NCI-H345 treated with DMSO at 0.1 percent for 48 hours (cell line): ENCODE measurements around the gene EEF2.

Experiments used
- DNase-seq: peaks from one replicate; lab custom pipeline; 2025; ENCODE audit not compliant: unreplicated experiment; lab: John Stamatoyannopoulos, UW

Gene EEF2

DNA sequence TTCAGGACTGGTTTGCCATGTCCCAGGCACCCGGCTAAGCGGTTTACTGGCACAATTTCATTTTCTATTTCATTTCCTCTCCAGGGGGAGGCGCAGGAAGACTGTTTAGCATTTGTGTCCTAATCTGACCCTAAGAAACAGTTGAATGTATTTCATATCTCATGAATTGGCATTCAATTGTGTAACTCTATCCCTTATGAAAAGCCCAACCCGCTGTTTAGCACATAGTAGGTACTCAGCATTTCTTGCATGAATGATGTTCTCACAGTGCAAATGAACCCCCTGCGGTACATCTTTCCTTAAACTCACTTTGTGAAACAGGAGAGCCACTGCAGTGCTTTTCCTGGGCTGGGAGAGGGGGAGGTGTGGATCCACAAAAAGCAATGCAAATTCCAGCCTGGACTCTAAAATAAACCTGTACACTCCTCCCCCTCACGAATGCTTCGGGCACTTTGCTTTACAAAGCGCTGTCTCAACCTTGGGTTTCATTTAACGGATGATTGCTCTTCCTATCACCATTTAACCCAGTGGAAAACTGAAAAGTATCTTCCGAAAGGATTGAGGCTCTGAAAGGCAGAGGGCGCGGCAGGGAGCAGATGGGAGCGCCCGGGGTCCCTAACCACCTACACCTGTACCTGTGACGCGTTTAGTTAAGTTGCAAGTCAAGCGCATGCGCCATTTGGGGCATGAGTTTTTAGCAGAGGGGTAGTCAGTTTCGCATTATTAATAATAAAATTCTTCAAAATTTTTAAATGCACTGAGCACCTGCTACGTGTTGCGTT, 1.2 kb upstream of the EEF2 start:
- DNase-seq: peak; percentile 96

DNA sequence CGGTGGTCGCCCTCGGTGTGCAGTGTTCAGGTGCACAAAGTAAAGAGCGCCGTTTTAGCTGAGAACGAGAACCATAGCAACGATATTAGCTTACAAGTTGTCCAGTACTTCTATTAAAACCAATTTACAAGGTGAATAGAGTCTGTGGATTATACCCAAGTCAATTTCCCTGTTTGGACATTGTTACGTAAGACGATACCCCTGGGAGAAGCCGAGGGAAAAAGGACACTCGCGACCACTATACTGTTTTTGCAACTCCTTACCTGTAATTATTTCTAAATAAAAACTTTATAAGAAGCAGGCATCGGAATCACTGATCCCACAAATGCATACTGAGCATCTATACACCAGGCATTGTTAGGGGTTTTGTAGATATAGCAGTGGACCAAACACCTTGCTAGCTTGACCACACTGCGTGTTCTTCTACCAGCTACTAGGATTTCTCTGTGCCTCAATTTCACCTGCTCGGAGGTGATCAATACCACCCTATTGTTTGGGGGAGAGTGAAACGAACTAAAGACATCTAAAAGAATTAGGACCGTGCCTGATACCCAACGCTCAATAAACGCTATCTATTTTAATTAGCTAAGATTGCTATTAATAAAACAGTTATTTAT, 488 bp upstream of the EEF2 start:
- DNase-seq: peak; percentile 72

DNA sequence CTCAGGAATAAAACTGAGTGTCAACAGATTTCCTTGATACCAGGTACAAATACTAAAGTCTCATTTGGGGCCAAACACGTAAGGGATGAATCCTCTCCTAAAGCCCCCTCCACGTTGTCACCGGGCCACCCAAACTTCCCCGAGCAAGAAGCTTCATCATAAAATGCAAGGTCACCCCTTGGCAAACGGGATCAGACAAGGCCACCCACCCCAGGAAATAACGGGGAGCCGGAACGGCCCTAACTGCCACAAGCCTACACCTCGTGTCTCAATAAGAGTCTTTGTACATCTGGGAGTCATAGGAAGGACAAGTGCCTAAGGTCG, 717 bp downstream of the EEF2 start:
- DNase-seq: no peak

DNA sequence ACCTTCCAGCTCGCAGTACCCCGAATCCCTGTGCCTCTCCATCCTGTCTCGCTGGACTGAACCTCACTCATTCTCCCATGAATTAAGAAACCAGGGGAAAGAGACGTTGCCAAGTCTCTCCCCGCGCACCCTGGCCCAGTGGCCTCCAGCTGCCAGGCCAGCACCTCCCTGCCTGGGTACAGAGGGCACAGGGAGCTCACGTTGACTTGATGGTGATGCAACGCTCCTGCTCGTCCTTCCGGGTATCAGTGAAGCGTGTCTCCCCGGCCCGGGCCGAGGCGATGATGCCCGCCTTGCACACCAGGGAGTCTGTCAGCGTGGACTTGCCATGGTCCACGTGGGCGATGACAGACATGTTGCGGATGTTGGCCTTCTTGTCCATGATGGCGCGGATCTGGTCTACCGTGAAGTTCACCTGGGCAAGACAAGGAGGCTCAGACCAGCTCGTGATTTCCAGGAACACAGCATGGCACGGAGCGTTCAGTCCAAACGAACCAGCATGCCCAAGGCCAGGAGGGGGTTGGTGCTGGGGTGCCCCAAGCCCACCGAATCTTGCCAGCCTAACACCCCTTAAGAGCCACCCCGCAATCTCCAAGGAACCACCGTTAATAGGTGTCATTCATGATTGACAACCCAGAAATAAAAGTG, 1.2 kb downstream of the EEF2 start:
- DNase-seq: no peak

DNA sequence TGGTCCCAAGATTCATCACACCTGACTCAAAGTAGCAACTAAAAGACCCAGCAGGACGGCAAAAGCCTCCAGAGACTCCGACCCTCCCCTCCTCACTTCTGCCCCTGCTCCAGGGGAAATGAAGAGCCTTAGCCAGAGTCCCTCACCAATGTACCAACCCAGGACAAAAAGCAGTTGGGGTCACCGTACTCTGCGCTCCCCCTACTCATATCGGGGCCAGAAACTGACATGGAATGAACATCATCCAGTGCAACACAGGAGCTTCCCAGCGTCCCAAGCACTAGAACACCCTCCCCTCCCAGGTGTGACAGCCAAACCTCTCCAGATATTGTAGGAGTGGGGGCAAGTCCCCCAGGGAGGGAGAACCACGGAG, 1.7 kb downstream of the EEF2 start:
- no peak for DNase-seq

DNA sequence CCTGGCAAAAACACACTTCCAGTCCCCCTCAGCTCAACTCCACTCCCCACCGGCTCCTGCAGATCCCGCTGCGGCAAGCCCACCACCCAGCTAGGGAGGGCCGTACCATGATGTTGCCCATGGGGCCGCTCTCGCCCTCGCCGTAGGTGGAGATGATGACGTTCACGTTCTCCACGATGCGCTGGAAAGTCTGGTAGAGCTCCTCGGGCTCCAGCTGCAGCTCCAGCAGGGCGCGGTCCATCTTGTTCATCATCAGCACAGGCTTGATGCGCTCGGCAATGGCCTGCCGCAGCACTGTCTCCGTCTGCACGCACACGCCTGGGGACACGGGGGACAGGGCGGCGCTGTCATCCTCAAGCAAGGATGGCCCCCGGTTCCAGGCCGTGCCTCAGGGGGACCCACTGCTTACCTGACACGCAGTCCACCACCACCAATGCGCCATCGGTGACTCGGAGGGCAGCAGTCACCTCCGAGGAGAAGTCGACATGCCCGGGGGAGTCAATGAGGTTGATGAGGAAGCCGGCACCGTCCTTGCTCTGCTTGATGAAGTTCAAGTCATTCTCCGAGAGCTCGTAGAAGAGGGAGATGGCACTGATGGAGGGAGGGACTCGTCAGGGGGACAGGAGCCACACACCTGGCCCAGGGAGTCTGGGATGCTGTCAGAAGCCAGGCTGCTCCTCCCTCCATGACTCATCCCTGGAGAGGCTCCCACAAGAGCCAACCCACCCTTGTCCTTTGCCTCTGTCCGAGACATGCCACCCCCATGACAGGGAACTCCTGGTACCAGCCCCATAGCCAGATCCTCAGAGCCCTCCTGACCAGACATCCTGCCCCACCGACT, 2.3 kb downstream of the EEF2 start:
- no peak for DNase-seq

DNA sequence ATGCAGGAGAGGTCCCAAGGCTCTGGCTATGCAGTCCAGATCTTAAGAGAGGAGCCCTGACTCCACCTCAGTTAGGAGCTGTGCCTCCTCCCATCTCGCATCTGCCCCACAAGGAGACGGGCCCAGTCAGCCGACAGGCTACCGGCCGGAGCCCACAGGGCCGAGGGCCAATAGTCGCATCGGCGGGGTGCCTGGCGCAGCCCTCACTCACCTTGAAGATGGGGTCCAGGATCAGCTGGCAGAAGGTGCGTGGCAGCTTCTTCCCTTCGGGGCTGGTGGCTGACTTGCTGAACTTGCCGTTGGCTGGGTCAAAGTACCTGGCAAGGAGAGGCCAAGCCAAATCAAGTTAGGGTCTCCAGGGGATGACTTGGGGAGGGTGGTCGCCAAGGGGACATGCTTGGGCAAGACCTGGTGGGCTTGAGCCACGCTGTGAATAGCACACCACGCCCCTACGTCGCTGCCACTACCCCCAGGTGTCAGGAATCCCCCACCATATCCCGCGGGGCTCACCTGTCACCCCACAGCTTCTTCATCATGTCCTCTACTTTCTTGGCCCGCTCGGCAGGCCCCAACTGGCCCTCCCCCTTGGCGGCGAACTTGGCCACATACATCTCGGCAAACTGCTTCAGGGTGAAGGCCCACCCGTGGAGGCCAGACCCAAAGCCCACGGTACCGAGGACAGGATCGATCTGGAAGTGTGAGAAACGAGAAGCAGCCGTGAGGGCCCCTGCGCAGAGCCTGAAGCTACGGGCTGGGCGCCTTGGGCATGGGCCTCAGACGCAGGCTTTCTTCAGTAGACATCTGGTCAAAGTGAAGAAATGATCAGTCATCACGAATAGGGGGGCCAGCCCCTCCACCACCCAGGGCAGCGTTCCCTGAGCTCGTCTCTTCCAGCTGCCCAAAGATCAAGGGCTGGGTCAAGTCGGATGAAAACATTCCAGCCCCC, 3.3 kb downstream of the EEF2 start:
- no peak for DNase-seq

DNA sequence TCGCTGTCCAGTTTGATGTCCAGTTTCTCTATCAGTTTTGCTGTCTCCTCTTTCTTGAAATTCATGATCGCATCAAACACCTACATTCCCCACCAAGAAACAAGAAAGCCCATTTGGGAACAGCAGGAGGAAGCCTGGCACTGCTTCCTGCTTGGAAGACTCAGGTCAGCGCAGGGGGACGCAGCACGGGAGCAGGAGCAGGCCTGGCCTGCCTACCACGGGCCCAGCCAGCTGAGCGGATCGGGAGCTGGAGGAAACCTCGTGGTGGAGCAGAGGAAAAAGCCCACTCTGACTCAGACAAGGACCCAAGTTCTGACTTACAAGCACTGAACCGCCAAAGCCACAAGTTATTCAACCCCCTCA, 3.9 kb downstream of the EEF2 start:
- DNase-seq: no peak

DNA sequence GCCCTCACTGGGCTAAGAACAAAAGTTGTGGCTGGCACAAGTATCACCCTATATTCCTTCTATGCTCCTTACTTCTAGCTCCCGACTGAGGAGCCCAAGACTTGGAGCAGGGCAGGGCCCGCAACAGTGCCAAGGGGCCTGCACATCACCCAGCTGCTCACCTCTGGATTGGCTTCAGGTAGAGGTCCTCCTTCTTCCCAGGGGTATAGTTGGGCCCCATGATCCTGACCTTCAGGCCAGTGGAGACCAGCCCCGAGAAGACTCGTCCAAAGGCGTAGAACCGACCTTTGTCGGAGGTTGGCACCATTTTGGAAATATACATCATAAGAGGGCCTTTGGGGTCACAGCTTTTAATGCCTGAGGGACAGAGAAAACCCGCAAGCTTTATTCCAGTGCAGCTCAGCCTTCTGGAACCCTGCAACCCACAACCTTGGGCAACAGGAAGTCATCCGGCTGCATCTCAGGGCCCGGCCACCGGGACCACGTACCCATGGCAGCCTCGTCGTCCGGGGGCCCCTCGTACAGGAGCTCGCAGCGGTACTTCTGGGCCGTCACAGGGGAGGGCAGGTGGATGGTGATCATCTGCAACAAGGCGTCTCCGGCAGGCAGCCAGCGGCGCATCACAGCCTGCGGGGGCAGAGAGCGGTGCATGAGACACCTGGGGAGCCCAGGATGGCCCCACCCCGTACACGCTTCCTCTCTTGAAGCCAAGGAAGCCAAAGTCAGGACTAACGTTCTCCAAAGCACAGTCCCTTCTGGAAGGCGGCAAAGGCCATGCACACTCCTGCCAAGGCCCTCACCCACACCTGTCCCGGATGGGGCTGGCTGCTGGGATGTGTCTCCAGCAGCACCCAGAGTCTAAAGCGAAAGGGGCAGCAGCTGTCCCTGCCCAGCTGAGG, 4.7 kb downstream of the EEF2 start:
- DNase-seq: no peak

DNA sequence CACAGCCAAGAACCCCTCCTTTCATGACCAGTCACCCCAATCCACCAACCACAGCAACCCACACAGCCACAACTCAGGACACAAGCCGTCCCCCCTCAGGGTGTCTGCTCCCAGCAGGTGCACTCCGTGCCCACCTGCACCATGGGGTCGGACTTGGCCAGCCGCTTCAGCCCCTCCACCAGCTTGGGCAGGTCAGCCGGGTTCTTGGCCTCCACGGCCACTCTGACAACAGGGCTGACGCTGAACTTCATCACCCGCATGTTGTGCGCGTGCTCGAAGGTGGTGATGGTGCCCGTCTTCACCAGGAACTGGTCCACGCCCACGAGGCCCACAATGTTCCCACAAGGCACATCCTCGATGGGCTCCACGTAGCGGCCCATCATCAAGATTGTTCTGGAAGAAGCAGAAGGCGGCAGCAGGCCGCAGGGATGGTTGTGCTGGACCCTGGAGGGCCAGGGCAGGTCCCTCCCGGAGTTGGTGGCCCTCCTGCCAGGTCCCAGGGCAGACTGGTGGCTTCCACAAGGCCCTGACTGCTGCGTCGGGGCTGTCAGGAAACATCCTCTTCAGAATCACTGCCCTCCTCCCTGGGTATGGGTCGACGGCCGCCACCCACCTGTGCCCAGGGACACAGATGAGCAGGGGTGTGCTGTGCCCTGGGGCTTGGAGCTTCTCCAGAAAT, 5.5 kb downstream of the EEF2 start:
- no peak for DNase-seq

DNA sequence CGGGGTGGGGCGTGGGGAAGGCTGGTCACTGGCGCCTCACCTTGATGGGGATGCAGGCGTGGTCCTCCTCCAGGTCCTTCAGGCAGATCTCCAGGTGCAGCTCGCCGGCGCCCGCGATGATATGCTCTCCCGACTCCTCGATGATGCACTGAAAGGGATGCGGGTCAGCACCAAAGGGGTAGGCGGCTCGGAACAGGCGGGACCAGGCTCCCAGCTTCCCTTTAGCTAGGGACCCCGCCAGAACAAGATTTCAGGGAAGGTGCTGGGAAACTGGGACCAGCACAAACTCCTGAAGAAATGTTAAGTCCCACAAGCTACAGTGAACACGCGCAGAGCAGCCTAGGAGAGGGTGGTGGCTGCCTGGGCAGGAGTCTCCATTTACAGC, 6.0 kb downstream of the EEF2 start:
- DNase-seq: no peak

DNA sequence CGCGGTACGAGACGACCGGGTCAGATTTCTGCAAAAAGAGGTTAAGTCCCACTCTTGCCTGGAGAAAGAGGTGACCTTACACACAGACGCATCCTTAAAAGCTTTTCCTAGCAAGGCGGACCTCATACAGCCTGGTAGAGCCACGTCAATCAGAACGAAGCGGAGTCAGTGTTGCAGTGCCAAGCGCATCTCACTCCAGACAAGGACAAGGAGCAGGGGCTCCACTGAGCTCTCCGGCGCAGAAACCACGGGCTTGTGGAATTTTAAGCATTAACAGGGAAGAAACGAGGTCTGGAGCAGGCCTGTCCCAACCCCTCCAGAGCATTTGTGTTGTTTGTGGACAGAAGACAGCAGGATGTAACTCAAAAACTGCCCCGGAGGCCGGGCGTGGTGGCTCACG, 7.1 kb downstream of the EEF2 start:
- no peak for DNase-seq

DNA sequence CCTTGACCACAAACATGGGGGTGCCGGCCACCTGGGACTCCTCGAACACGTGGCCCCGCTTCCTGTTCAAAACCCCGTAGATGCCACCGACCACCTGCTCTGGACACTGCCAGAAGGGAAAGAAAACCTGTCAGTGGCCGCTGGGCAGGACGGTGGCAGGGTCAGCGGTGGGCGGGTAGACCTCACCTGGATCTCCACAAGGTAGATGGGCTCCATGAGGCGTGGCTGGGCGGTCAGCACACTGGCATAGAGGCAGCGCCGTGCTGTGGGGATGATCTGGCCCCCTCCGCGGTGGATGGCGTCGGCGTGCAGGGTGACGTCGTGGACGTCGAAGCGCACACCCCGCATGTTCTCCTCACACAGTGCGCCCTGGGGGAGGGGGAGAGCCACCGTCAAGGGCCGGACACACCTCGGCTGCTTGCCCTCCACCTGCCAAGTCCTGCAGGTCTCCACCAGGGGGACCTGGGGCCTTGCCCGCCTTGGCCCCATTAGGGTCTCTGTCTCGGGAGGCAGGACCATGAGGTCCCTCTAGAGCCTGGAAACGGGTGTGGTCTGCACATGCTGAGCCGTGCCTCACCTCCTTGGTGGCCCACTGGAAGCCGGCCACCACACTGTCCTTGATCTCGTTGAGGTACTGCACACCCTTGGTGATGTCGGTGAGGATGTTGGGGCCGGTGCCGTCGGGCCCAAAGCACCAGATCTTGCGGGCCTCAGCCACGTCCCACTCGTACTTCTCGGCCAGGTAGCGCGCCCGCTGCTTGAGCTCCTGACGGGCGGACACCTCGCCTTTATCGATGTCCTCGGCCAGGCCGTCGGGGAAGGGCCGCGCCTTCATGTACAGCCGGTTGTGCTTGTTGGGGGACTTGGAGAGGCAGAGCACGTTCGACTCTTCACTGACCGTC, 7.8 kb downstream of the EEF2 start:
- no peak for DNase-seq

DNA sequence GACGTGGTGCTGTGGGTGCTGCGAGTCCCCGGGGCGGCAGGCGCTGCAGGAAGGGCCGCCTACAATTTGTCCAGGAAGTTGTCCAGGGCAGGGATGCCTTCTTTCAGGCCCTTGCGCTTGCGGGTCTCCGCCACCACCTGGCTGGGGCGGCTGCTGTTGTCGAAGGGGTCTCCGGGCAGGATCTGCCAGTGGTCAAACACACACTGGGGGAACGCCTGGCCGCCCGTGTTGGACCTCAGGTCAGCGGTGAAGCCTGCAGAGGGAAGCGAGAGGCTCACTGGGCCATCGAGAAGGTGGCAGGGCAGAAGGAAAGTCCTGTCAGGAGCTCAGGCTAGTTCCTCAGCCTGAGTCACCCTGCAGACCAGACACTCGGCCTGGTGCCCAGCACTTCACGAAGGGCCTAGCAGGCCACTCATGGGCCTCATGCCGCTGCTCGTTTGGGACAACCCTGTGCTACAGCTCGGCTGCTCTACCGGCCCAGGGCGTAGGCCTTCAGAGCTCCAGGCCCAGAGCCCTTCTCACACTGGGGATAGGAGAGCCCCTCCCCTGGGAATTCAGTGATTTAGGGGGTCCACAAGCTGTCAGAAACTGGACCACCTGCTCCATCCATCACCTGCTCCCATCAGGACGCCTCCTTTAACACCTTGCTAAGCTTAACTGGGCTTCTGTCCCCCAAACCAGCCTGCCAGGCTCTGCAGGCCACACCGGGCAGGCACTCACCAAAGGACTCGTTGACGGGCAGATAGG, 8.6 kb downstream of the EEF2 start:
- no peak for DNase-seq

DNA sequence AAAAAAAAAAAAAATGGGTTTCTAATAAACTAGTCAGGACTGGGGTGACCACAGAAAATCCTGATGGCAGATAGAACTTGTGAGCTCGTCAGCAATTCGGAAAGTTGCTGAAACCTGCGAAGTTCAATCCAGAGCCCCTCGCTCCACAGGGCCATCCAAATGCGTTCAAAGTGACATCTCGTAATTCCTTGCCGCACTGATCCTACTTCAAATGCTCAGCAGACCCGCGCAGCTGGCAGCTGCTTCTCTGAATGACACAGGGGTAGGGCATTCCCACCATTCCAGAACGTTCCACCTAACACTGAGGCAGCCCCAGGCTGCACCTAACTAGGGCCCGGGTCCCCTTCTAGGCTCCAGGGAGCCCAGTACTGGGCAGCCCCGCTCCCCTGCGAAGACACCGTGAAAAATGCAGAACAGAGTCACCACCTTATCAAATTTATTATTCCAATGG, 9.6 kb downstream of the EEF2 start:
- no peak for DNase-seq

DNA sequence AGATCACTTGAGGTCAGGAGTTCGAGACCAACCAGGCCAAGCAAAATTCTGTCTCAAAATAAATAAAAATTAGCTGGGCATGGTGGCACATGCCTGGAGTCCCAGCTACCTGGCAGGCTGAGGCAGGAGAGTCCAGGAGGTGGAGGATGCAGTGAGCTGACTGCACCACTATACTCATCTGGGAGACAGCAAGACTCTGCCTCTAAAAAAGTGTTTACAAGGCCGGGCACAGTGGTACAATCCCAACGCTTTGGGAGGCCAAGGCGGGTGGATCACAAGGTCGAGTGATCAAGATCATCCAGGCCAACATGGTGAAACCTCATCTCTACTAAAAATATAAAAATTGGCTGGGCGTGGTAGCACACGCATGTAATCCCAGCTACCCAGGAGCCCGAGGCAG, 10.1 kb downstream of the EEF2 start:
- DNase-seq: no peak

DNA sequence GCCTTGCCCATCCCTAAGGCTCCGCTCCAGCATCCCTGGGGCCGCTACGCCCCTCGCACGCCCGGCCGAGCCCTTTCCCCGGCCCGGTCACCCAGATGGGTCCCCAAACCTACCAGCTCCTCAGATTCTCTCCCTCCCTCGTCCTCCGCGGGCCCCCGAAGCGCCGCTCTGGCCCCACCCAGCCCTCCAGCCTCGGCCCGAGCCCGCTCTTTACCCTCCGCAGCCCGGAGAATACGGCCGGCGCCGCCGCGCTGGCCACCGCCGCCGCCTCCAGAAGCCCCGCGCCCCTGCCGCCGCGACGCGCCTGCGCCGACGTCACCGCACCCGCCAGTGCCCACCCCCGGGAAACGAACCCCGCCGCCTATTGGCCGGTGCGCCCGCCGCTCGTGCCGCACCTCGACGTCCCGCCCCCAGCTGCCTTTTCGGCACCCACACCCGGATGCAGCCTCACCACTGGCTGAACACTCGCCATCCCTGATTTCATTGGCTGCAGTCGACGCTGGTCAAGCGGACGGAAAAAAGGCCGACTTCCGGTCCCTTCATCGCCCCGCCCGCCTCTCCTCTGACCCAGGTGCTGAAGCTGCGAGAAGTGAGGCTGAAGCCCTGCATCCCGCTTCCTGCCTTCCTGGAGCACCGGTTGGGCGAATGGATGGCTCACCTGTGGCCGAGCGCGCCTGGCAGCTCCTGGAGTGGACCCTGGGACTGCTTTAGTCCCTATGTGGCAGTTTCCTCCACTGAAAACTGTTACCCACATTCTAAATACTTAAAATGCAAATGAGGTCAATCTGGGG, 14.3 kb downstream of the EEF2 start, which contains the start of gene DAPK3:
Gene DAPK3, minus strand, starts transcription at position 292 of the 791 bp plus-strand sequence. CDS start 1,364 bp downstream, outside the sequence.
- DNase-seq: peak; percentile 91
